Thoracic aorta (tissue), 2 donors: Measurements from ENCODE around the gene SPP2. TPM values are rescaled to one million over a fixed set of nuclear protein-coding genes. Genes with fewer than 3 reads are reported as not detected.

ENCODE experiments used
- ATAC-seq: fragments of 150-250 bp; one replicate; pipeline ENCODE4 v1.8.0; 2017; ENCODE audit warnings: low read depth; ENCODE audit not compliant: insufficient number of reproducible peaks, low FRiP score
- DNase-seq: peaks from one replicate; pipeline ENCODE4 v3.0.0-alpha.2; 2020; ENCODE audit warnings: low spot score
- H3K27ac ChIP-seq, 2 donors: fragments of 200-600 bp; sonication (generic); 1 replicate in 1 of 2; 2 replicates in 1 of 2; pipeline ENCODE4 v1.5.1; 2016; ENCODE audit warnings: mild to moderate bottlenecking in 2 of 2, moderate library complexity in 2 of 2
- H3K27me3 ChIP-seq: fragments of 200-600 bp; sonication (generic); replicated peaks from 2 replicates; pipeline ENCODE4 v1.6.0; 2016; ENCODE audit warnings: mild to moderate bottlenecking; ENCODE audit not compliant: insufficient read depth
- H3K36me3 ChIP-seq: fragments of 200-600 bp; sonication (generic); one replicate; pipeline ENCODE4 v1.5.1; 2016
- H3K4me1 ChIP-seq, 2 donors: fragments of 200-600 bp; sonication (generic); 1 replicate in 1 of 2; 2 replicates in 1 of 2; pipeline versions ENCODE4 v1.5.1 to v1.6.0; 2016; ENCODE audit warnings: low read depth in 2 of 2, mild to moderate bottlenecking in 1 of 2; ENCODE audit not compliant: control insufficient read depth in 1 of 2
- H3K4me3 ChIP-seq: fragments of 200-600 bp; sonication (generic); 2 replicates; pipeline ENCODE4 v1.5.1; 2016; ENCODE audit warnings: mild to moderate bottlenecking
- H3K9me3 ChIP-seq: fragments of 200-600 bp; sonication (generic); 2 replicates; pipeline ENCODE4 v1.5.1; 2016
- CTCF ChIP-seq: fragments of 200-600 bp; sonication (generic); IDR thresholded peaks from one replicate; pipeline ENCODE4 v1.5.1; 2019; ENCODE audit warnings: antibody characterized with exemption
- total RNA-seq, 2 donors: library from RNA; depleted of rRNA; stranded (reverse); fragments of >200 nt; gene quantifications; one replicate each; pipeline versions ENCODE4 v1.1.0 to v1.2.3, GENCODE V29; 2016

SPP2 gene
- total RNA-seq, 2 donors from 2014 or later = not detected

GRCh38 chr2:234022424-234022823, 28.1 kb upstream of the SPP2 start:
- H3K4me3 ChIP-seq = no peak overlapping the region
- H3K9me3 ChIP-seq = no peaks in the 10 kb centered on the region
- no peak overlapping the region for H3K27ac ChIP-seq
- no peaks in the 10 kb centered on the region for H3K27me3 ChIP-seq
- ATAC-seq = no peak
- H3K4me1 ChIP-seq = peaks cover 0 to 2% of the 10 kb centered on the region in 2 donors
- no peak for TF ChIP-seq CTCF
- no peak for DNase-seq
- no peaks in the 10 kb centered on the region for H3K36me3 ChIP-seq

- TF ChIP-seq CTCF = no peak
- no peak for ATAC-seq
These were observed 26.2 kb upstream of the SPP2 start for GRCh38 chr2:234024304-234024703.

GRCh38 chr2:234025466-234025865, 25.0 kb upstream of the SPP2 start:
- Histone ChIP-seq H3K36me3 (no peaks in the 10 kb centered on the region), H3K27ac (no peak overlapping the region), H3K4me3 (peak overlapping the region; percentile 58), H3K27me3 (no peaks in the 10 kb centered on the region), H3K4me1 (peaks cover 0 to 2% of the 10 kb centered on the region in 2 donors), H3K9me3 (no peaks in the 10 kb centered on the region)
- ATAC-seq (no peak), DNase-seq (no peak)
- no peak for TF ChIP-seq CTCF

More at GRCh38 chr2:234024304-234024703, 26.2 kb upstream of the SPP2 start:
- H3K9me3 ChIP-seq = no peaks in the 10 kb centered on the region
- H3K4me3 ChIP-seq = no peak overlapping the region
- H3K27me3 ChIP-seq = no peaks in the 10 kb centered on the region
- no peaks in the 10 kb centered on the region for H3K36me3 ChIP-seq
- H3K4me1 ChIP-seq = peaks cover 0 to 2% of the 10 kb centered on the region in 2 donors
- no peak for DNase-seq
- H3K27ac ChIP-seq = no peak overlapping the region

GRCh38 chr2:234025891-234026401, 24.6 kb upstream of the SPP2 start:
- H3K4me3 ChIP-seq = peak overlapping the region; percentile 58
- DNase-seq (no peak), ATAC-seq (no peak)
- H3K36me3 ChIP-seq = no peaks in the 10 kb centered on the region
- no peak overlapping the region for H3K27ac ChIP-seq
- no peaks in the 10 kb centered on the region for H3K27me3 ChIP-seq
- no peaks in the 10 kb centered on the region for H3K9me3 ChIP-seq
- H3K4me1 ChIP-seq = peaks cover 0 to 2% of the 10 kb centered on the region in 2 donors
- no peak for TF ChIP-seq CTCF

- no peak for TF ChIP-seq CTCF
- Histone ChIP-seq H3K27ac (no peak overlapping the region), H3K4me1 (peaks cover 0 to 2% of the 10 kb centered on the region in 2 donors), H3K27me3 (no peaks in the 10 kb centered on the region), H3K4me3 (no peak overlapping the region), H3K36me3 (no peaks in the 10 kb centered on the region), H3K9me3 (no peaks in the 10 kb centered on the region)
- ATAC-seq (no peak), DNase-seq (no peak)
These were observed 23.7 kb upstream of the SPP2 start for GRCh38 chr2:234026693-234027254.
